Measurements from ENCODE around the gene MYH14.
"Not testable (repeated sequence)": the region's sequence is repeated elsewhere in the genome, so short reads cannot be mapped to it uniquely, and the experiment has no call there.

Gene MYH14

GRCh38 chr19:50333737-50334617 lies 130.6 kb downstream of the MYH14 start:
- peaks cover 8% of the 10 kb centered on the region for H3K27me3 Mint-ChIP-seq (ENCODE audit: low read depth)
- peaks cover 14% of the 10 kb centered on the region for H3K36me3 Mint-ChIP-seq (ENCODE audit: low read depth)
- H3K9me3 Mint-ChIP-seq = no peaks in the 10 kb centered on the region

GRCh38 chr19:50334741-50335421 lies 131.5 kb downstream of the MYH14 start:
- Mint-ChIP-seq H3K36me3 (ENCODE audit: low read depth) (peaks cover 10% of the 10 kb centered on the region), H3K4me1 (ENCODE audit: low read depth) (peaks cover 46% of the 10 kb centered on the region), H3K9me3 (no peaks in the 10 kb centered on the region), H3K27me3 (ENCODE audit: low read depth) (no peaks in the 10 kb centered on the region), H3K4me3 (peak overlapping the region; percentile 63), H3K27ac (peak overlapping the region; percentile 68)

More at GRCh38 chr19:50333737-50334617, 130.6 kb downstream of the MYH14 start:
- H3K4me3 Mint-ChIP-seq = peak overlapping the region; percentile 87
- H3K27ac Mint-ChIP-seq = peak overlapping the region; percentile 96
- peaks cover 51% of the 10 kb centered on the region for H3K4me1 Mint-ChIP-seq (ENCODE audit: low read depth)

GRCh38 chr19:50337031-50337430 lies 133.6 kb downstream of the MYH14 start:
- not testable (repeated sequence) for H3K27me3 Mint-ChIP-seq (ENCODE audit: low read depth); H3K4me3 Mint-ChIP-seq; H3K27ac Mint-ChIP-seq; H3K36me3 Mint-ChIP-seq (ENCODE audit: low read depth); H3K9me3 Mint-ChIP-seq
- peaks cover 32% of the 10 kb centered on the region for H3K4me1 Mint-ChIP-seq (ENCODE audit: low read depth)

- no peaks in the 10 kb centered on the region for H3K27me3 Mint-ChIP-seq (ENCODE audit: low read depth)
- H3K27ac Mint-ChIP-seq = no peak overlapping the region
- H3K4me3 Mint-ChIP-seq = no peak overlapping the region
- peaks cover 17% of the 10 kb centered on the region for H3K4me1 Mint-ChIP-seq (ENCODE audit: low read depth)
- H3K9me3 Mint-ChIP-seq = peaks cover 3% of the 10 kb centered on the region
- peaks cover 18% of the 10 kb centered on the region for H3K36me3 Mint-ChIP-seq (ENCODE audit: low read depth)
Observed at GRCh38 chr19:50340331-50340730, 136.9 kb downstream of the MYH14 start.

- H3K4me1 Mint-ChIP-seq (ENCODE audit: low read depth) = peaks cover 12% of the 10 kb centered on the region
- H3K27ac Mint-ChIP-seq = no peak overlapping the region
- no peak overlapping the region for H3K4me3 Mint-ChIP-seq
- H3K9me3 Mint-ChIP-seq = peaks cover 3% of the 10 kb centered on the region
- H3K36me3 Mint-ChIP-seq (ENCODE audit: low read depth) = peaks cover 15% of the 10 kb centered on the region
- H3K27me3 Mint-ChIP-seq (ENCODE audit: low read depth) = no peaks in the 10 kb centered on the region
Observed at GRCh38 chr19:50341091-50341564, 137.7 kb downstream of the MYH14 start.

- Mint-ChIP-seq H3K4me1 (ENCODE audit: low read depth) (peaks cover 27% of the 10 kb centered on the region), H3K27me3 (ENCODE audit: low read depth) (no peaks in the 10 kb centered on the region), H3K36me3 (ENCODE audit: low read depth) (peaks cover 10% of the 10 kb centered on the region), H3K4me3 (peak overlapping the region; percentile 26), H3K9me3 (peaks cover 3% of the 10 kb centered on the region), H3K27ac (peak overlapping the region; percentile 26)
Observed at GRCh38 chr19:50344661-50345318, 141.4 kb downstream of the MYH14 start.

- not testable (repeated sequence) for H3K9me3 Mint-ChIP-seq; H3K27me3 Mint-ChIP-seq (ENCODE audit: low read depth)
- peaks cover 27% of the 10 kb centered on the region for H3K4me1 Mint-ChIP-seq (ENCODE audit: low read depth)
- H3K27ac Mint-ChIP-seq = peak overlapping the region; percentile 77
- H3K4me3 Mint-ChIP-seq = peak overlapping the region; percentile 78
- H3K36me3 Mint-ChIP-seq (ENCODE audit: low read depth) = peaks cover 10% of the 10 kb centered on the region
Observed at GRCh38 chr19:50347089-50347581, 143.7 kb downstream of the MYH14 start.

GRCh38 chr19:50349277-50350057 lies 146.0 kb downstream of the MYH14 start:
- no peaks in the 10 kb centered on the region for H3K9me3 Mint-ChIP-seq
- H3K4me3 Mint-ChIP-seq = no peak overlapping the region
- no peaks in the 10 kb centered on the region for H3K27me3 Mint-ChIP-seq (ENCODE audit: low read depth)
- H3K36me3 Mint-ChIP-seq (ENCODE audit: low read depth) = peaks cover 3% of the 10 kb centered on the region
- no peak overlapping the region for H3K27ac Mint-ChIP-seq
- H3K4me1 Mint-ChIP-seq (ENCODE audit: low read depth) = peaks cover 21% of the 10 kb centered on the region

GRCh38 chr19:50352242-50352641 lies 148.8 kb downstream of the MYH14 start:
- Mint-ChIP-seq H3K4me3 (no peak overlapping the region), H3K27ac (no peak overlapping the region), H3K36me3 (ENCODE audit: low read depth) (no peaks in the 10 kb centered on the region), H3K27me3 (ENCODE audit: low read depth) (no peaks in the 10 kb centered on the region), H3K9me3 (no peaks in the 10 kb centered on the region), H3K4me1 (ENCODE audit: low read depth) (peaks cover 12% of the 10 kb centered on the region)

GRCh38 chr19:50353487-50353880 lies 150.1 kb downstream of the MYH14 start:
- H3K36me3 Mint-ChIP-seq (ENCODE audit: low read depth); H3K4me3 Mint-ChIP-seq; H3K9me3 Mint-ChIP-seq; H3K4me1 Mint-ChIP-seq (ENCODE audit: low read depth); H3K27ac Mint-ChIP-seq; H3K27me3 Mint-ChIP-seq (ENCODE audit: low read depth): not testable (repeated sequence)

GRCh38 chr19:50356691-50357177 lies 153.3 kb downstream of the MYH14 start:
- H3K4me3 Mint-ChIP-seq = no peak overlapping the region
- peaks cover 13% of the 10 kb centered on the region for H3K36me3 Mint-ChIP-seq (ENCODE audit: low read depth)
- peaks cover 36% of the 10 kb centered on the region for H3K4me1 Mint-ChIP-seq (ENCODE audit: low read depth)
- no peaks in the 10 kb centered on the region for H3K27me3 Mint-ChIP-seq (ENCODE audit: low read depth)
- H3K27ac Mint-ChIP-seq = peak overlapping the region; percentile 98
- no peaks in the 10 kb centered on the region for H3K9me3 Mint-ChIP-seq

- H3K27ac Mint-ChIP-seq = peak overlapping the region; percentile 98
- H3K36me3 Mint-ChIP-seq (ENCODE audit: low read depth) = peaks cover 14% of the 10 kb centered on the region
- peak overlapping the region; percentile 87 for H3K4me3 Mint-ChIP-seq
- no peaks in the 10 kb centered on the region for H3K27me3 Mint-ChIP-seq (ENCODE audit: low read depth)
- H3K4me1 Mint-ChIP-seq (ENCODE audit: low read depth) = peaks cover 42% of the 10 kb centered on the region
- no peaks in the 10 kb centered on the region for H3K9me3 Mint-ChIP-seq
Observed at GRCh38 chr19:50357178-50358100, 154.0 kb downstream of the MYH14 start.
